Prostate gland (tissue), 2 donors: ENCODE results near the gene CTSC. TPM values are rescaled to one million over a fixed set of nuclear protein-coding genes. Genes with fewer than 3 reads are reported as not detected.

Experiments
- DNase-seq: peaks from one replicate; pipeline ENCODE4 v3.0.0-alpha.2; 2019; ENCODE audit warnings: low spot score
- H3K27ac ChIP-seq, 2 donors: fragments of 200-600 bp; sonication (generic); 2 replicates each; pipeline ENCODE4 v1.5.1; 2017 to 2019
- H3K27me3 ChIP-seq: fragments of 200-600 bp; sonication (generic); replicated peaks from 2 replicates; pipeline ENCODE4 v1.5.1; 2019; ENCODE audit not compliant: insufficient read depth
- H3K36me3 ChIP-seq, 2 donors: fragments of 200-600 bp; sonication (generic); 1 replicate in 1 of 2; 2 replicates in 1 of 2; pipeline versions ENCODE4 v1.5.1 to v1.8.1; 2017 to 2019
- H3K4me1 ChIP-seq: fragments of 200-600 bp; sonication (generic); replicated peaks from 2 replicates; pipeline ENCODE4 v1.5.1; 2019
- H3K4me3 ChIP-seq, 2 donors: fragments of 200-600 bp; sonication (generic); 2 replicates each; pipeline ENCODE4 v1.5.1; 2017 to 2019
- H3K9me3 ChIP-seq: fragments of 200-600 bp; sonication (generic); 2 replicates; pipeline ENCODE4 v1.5.1; 2017
- CTCF ChIP-seq, 4 experiments: fragments of 200-600 bp in 2 of 4; fragments of 450-650 bp in 2 of 4; sonication (generic) in 2 of 4; IDR thresholded peaks; 1 replicate in 3 of 4; 2 replicates in 1 of 4; pipeline ENCODE4 v1.5.1; 2016 to 2019; ENCODE audit warnings: antibody characterized with exemption in 4 of 4, mild to moderate bottlenecking in 2 of 4, moderate library complexity in 2 of 4
- POLR2A ChIP-seq: fragments of 450-650 bp; IDR thresholded peaks from one replicate; pipeline ENCODE4 v1.6.1; 2016; ENCODE audit warnings: antibody characterized with exemption, mild to moderate bottlenecking
- POLR2AphosphoS5 ChIP-seq: sonication (generic); formaldehyde crosslinking; IDR thresholded peaks from one replicate; pipeline ENCODE4 v1.6.1; 2017; ENCODE audit warnings: antibody characterized with exemption
- WGBS: methylation state at CpG from one replicate; pipeline ENCODE4 v1.1.5; 2018; 5-methylcytosine and 5-hydroxymethylcytosine counted together
- intact Hi-C: fragments of 100-400 bp; cut with DNase I; formaldehyde crosslinking; loops from one replicate; pipeline ENCODE4 v1.14.2; 2022
- total RNA-seq, 2 donors: library from RNA; depleted of rRNA; stranded (reverse); fragments of >200 nt; gene quantifications; one replicate each; pipeline ENCODE4 v1.1.0, GENCODE V29; 2016

CTSC gene
- total RNA-seq = 10 to 100 TPM; 19.4 to 65.5 TPM

DNA sequence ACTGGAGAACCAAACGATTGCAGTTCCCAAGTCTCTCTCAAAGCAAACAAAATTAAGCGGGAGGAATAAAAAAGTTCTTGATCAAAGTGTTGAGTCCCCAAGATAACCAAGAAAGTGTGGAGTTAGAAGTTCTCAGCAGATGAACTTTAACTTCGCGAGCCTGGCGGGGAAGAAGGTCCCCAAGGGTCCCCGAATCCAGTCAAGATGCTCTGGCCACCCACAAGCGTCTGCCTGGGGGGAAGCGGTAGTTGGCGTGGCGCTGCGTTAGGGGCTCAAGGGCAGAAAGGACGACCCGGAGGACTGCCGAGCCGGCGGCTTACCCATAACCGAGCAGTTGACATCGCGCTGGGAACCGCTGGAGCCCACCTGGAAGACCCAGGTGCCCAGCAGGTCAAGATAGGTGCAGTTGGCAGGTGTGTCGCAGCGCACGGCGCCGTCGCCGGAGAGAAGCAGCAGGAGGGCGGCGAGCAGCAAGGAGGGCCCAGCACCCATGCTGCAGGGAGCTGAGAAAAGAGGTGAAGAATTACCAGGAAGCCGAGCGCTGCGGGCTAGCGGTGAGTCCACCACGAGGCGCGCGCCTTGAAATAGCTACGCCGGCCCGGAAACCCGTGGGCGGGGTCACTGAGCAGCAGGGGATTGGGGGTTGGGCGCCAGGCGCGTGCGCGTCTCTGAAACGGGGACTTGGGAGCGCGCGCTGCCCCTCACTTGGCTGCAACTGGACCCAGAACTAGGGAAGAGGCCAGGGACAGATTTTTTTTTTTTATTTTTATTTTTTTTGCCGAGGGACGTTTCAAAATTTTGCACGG, at the start of gene CTSC:
CTSC (minus strand) TSS at position 556 of the 806 bp plus-strand sequence; CDS start at position 492, 64 bp downstream.
- intact Hi-C loops = no loop called here
- no peaks in the 10 kb centered on the region for H3K27me3 ChIP-seq
- no peaks in the 10 kb centered on the region for H3K4me1 ChIP-seq
- no peaks in the 10 kb centered on the region for H3K9me3 ChIP-seq
- no peaks in the 10 kb centered on the region for H3K36me3 ChIP-seq
- TF ChIP-seq POLR2AphosphoS5 (peak; percentile 65), POLR2A (peak; percentile 59), CTCF (IDR thresholded peaks at IDR 0.05) (peak in 1 of 4 experiments; percentile 18)
- peak within 1 kb of the TSS; percentile 59 to 60 for H3K27ac ChIP-seq
- peak within 1 kb of the TSS; percentile 49 to 51 for H3K4me3 ChIP-seq
- DNase-seq = peak; percentile 83
- WGBS = 2% methylated on average over 48 of the region's 54 CpGs

DNA sequence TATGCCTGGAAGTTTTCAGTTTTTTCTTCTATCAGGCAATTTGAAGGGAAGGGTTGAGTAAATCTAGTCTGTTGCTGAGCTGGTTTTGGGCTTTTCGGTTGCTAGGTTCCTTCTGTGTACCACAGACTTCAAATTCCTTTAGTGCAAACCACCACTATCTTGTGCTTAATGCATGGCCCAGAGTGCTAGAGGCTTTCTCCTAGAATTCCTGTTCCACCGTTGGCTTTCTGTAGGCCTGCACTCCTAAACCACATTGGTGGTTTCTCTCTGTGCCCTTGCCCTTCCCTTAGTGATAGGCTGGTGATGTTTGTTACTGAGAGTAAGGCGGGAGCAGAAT, 47.1 kb upstream of the CTSC start:
- TF ChIP-seq POLR2AphosphoS5 (no peak), POLR2A (no peak), CTCF (IDR thresholded peaks at IDR 0.05) (no peak)
- intact Hi-C loops = no loop called here
- Histone ChIP-seq H3K36me3 (no peaks in the 10 kb centered on the region), H3K4me3 (no peak overlapping the region), H3K27me3 (no peaks in the 10 kb centered on the region), H3K27ac (no peak overlapping the region), H3K4me1 (no peaks in the 10 kb centered on the region), H3K9me3 (no peaks in the 10 kb centered on the region)
- WGBS = 79% methylated on average over 3 of the region's 3 CpGs
- DNase-seq = no peak

DNA sequence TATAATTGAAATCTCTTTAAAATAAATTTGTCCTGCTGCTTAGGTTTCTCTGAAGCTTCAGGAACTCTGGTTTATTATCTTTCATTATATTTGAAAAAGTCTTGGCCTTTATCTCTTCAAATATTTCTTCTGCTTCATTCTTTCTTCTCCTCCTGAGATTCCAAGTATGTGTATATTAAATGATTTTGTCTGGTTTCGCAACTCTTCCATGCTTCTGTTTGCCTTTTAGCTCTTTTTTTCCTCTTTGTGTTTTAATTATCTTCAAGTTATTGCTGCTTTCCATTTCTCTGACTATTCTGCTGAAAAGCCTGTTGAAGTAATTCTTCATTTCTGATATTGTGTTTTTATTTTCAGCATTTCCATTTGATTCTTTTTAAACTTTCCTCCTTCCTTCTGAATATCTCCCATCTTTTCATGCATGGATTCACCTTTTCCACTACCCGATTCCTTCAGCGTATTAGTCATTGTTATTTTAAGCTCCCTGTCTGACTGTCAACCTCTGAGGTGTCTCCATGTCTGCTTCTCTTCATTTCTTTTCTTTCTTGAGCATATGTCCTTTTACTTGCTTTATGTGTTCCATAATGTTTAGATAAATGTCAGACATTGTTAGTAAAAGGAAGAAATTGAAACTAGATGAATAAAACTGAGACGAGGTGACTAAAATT, 46.6 kb upstream of the CTSC start:
- intact Hi-C loops = no loop called here
- WGBS = 51% methylated on average over 4 of the region's 4 CpGs

GRCh38 chr11:88383447-88383846, 45.9 kb upstream of the CTSC start:
- Histone ChIP-seq H3K27ac (no peak overlapping the region), H3K4me3 (no peak overlapping the region), H3K27me3 (no peaks in the 10 kb centered on the region), H3K4me1 (no peaks in the 10 kb centered on the region), H3K9me3 (no peaks in the 10 kb centered on the region), H3K36me3 (no peaks in the 10 kb centered on the region)
- TF ChIP-seq CTCF (IDR thresholded peaks at IDR 0.05) = no peak
- no peak for TF ChIP-seq POLR2A
- TF ChIP-seq POLR2AphosphoS5 = no peak
- WGBS = 32% methylated on average over 3 of the region's 3 CpGs
- DNase-seq = no peak
- intact Hi-C loops = no loop called here

More for the DNA sequence above, 46.6 kb upstream of the CTSC start:
- Histone ChIP-seq H3K9me3 (no peaks in the 10 kb centered on the region), H3K4me1 (no peaks in the 10 kb centered on the region), H3K27ac (no peak overlapping the region), H3K27me3 (no peaks in the 10 kb centered on the region), H3K36me3 (no peaks in the 10 kb centered on the region), H3K4me3 (no peak overlapping the region)
- no peak for TF ChIP-seq POLR2A
- TF ChIP-seq POLR2AphosphoS5 = no peak
- DNase-seq = no peak

GRCh38 chr11:88379130-88379529, 41.6 kb upstream of the CTSC start:
- Histone ChIP-seq H3K4me1 (no peaks in the 10 kb centered on the region), H3K27ac (no peak overlapping the region), H3K36me3 (no peaks in the 10 kb centered on the region), H3K4me3 (no peak overlapping the region), H3K27me3 (no peaks in the 10 kb centered on the region), H3K9me3 (no peaks in the 10 kb centered on the region)
- no peak for DNase-seq
- TF ChIP-seq CTCF (IDR thresholded peaks at IDR 0.05) (no peak), POLR2AphosphoS5 (no peak), POLR2A (no peak)
- WGBS = 71% methylated on average over 3 of the region's 3 CpGs
- intact Hi-C loops = no loop called here
